Subcutaneous preadipocyte (primary cell): ENCODE measurements around the gene EGFL8. TPM values are rescaled to one million over a fixed set of nuclear protein-coding genes. Genes with fewer than 3 reads are reported as not detected.

Source experiments
- small RNA-seq: library from RNA; depleted of rRNA; stranded (forward); fragments of <200 nt; gene quantifications from one replicate; pipeline ENCODE3, GENCODE V24; 2012
- total RNA-seq: library from RNA; depleted of rRNA; stranded (reverse); fragments of >200 nt; gene quantifications from 2 replicates; pipeline ENCODE4 v1.2.3, GENCODE V29; 2012

The EGFL8 gene
- total RNA-seq, result 0.73 and 1.4 TPM in 2 replicates

DNA sequence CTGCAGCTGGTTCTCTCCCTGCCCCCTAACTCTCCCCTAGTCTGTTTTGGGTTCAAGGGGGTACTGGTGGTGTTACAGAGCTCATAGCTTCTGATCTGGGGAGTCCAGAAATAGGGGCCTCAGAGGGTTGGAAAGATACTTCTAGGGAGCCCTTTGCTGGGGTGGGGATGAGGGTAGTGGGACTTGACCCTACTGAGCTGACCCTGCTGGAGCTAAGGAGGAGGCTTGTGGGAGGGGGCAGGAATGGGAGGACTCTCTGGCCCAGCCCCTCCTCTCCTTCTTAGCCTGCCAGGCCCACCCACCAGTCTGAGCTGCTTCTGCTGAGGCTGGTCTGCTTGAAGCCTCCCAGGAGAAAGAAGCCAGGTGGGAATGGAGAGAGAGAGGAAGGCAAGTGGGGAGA is at the start of gene EGFL8:
Gene EGFL8, plus strand, starts transcription at position 301 of the 400 bp plus-strand sequence. CDS start 1,571 bp downstream, outside the sequence.

GRCh38 chr6:32127717-32128592 is 36.4 kb upstream of the EGFL8 start, which contains the start of gene ATF6B:
ATF6B (minus strand) TSS chr6:32128246; CDS start chr6:32128207, 39 bp downstream.

GRCh38 chr6:32151863-32152768 is 12.3 kb upstream of the EGFL8 start, which contains the start of gene PRRT1:
PRRT1 (minus strand) TSS chr6:32151939; CDS start chr6:32151827, 112 bp downstream.

DNA sequence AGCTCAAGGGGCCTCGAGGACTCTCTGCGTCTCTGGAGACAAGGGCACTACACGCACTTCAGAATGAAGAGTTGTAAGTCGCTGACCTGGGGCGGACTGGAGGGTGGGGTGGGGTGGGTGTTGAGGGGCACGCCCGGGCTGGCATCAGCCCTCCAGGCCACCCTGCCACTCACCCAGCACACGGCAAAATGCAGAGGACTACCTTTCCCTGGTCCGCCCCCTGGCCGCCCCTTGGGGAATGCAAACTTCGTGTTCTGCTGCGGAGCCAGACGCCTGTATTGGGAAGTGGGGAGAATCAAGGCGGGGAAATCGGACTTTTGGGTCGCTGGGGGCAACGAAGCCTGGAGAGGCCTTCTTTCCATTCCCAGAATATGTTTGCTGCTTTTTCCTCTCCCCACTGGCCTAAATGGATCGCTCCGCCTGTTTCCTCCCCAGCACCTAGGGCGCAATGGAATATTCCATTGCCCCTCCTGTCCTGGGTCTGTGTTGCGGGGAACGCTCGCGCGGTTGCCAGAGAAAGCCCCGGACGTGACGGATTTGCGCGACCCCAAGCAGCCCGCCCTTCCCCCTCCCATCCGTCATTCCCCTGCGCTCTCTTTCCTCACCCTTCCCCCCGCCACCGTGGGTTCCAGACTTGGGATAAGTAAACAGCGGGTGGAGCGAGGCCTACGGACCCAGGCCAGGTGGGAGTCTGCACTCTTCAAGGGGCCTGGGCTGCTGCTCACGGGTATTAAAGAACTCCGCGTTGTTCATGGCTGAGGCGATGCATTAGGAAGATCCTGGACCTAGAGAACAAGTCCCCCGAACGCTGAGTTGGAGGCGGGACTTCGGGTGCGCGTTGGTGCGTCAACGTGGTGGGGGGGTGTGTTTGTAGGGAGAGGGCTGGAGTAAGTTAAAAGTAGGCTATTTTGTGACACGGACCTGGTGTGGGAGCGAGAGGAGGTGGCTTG is 10.6 kb upstream of the EGFL8 start, which contains the start of gene PPT2:
Gene PPT2, plus strand, starts transcription at position 578 of the 950 bp plus-strand sequence. CDS start 454 bp downstream, outside the sequence.

GRCh38 chr6:32175711-32176475 is 11.5 kb downstream of the EGFL8 start, which contains the start of gene AGPAT1:
AGPAT1 (minus strand) TSS chr6:32176084; CDS start chr6:32171496, 4,588 bp downstream.

GRCh38 chr6:32177788-32178546 is 13.6 kb downstream of the EGFL8 start, which contains the start of gene RNF5:
RNF5 (plus strand) TSS chr6:32178405; CDS start chr6:32178512, 107 bp downstream.

GRCh38 chr6:32184084-32184640 is 19.8 kb downstream of the EGFL8 start, which contains the start of gene AGER:
AGER (minus strand) TSS chr6:32184253; CDS start chr6:32184222, 31 bp downstream.

GRCh38 chr6:32190054-32190851 is 25.9 kb downstream of the EGFL8 start, which contains the start of gene PBX2:
PBX2 (minus strand) TSS chr6:32190202; CDS start chr6:32189915, 287 bp downstream.

GRCh38 chr6:32192608-32193039 is 28.2 kb downstream of the EGFL8 start, which contains the start of gene GPSM3:
GPSM3 (minus strand) TSS chr6:32192643; CDS start chr6:32192513, 130 bp downstream.

Small RNAs within 50 kb of the gene (small RNA-seq; reads per million reads assigned to genes)
- gene AL662884.1 (not detected), gene MIR6833 (not detected)

Other genes with a start within 250 kb of the EGFL8 start
- gene C2, start 236.9 kb upstream of the EGFL8 start, total RNA-seq, result 0.59 and 2.9 TPM in 2 replicates
- 6.3 and 10.7 TPM in 2 replicates for gene CFB, start 218.5 kb upstream of the EGFL8 start, total RNA-seq
- gene NELFE, start 205.6 kb upstream of the EGFL8 start, total RNA-seq, result 97.9 and 114 TPM in 2 replicates
- 55.5 and 55.7 TPM in 2 replicates for gene SKIC2, start 205.4 kb upstream of the EGFL8 start, total RNA-seq
- gene DXO, start 192.5 kb upstream of the EGFL8 start, total RNA-seq, result 13.5 and 15.1 TPM in 2 replicates
- 1.4 and 2.6 TPM in 2 replicates for gene C4A, start 182.5 kb upstream of the EGFL8 start, total RNA-seq
- gene C4B, start 149.8 kb upstream of the EGFL8 start, total RNA-seq, result 1.4 and 1.5 TPM in 2 replicates
- under 0.01 TPM in 1 of 2 replicates, not detected in the other for gene CYP21A2, start 126.2 kb upstream of the EGFL8 start, total RNA-seq
- gene TNXB, start 55.3 kb upstream of the EGFL8 start, total RNA-seq, result 99.6 and 179 TPM in 2 replicates
- 19.5 and 23.3 TPM in 2 replicates for gene ATF6B, start 36.3 kb upstream of the EGFL8 start, total RNA-seq
- 6.6 and 7.3 TPM in 2 replicates for gene FKBPL, start 34.3 kb upstream of the EGFL8 start, total RNA-seq
- gene PRRT1, start 12.7 kb upstream of the EGFL8 start, total RNA-seq, result under 0.01 and 0.20 TPM in 2 replicates
- 9.6 and 10.6 TPM in 2 replicates for gene PPT2, start 10.5 kb upstream of the EGFL8 start, total RNA-seq
- gene AGPAT1, start 11.5 kb downstream of the EGFL8 start, total RNA-seq, result 26.5 and 29.1 TPM in 2 replicates
- gene RNF5, start 13.8 kb downstream of the EGFL8 start, total RNA-seq, result 15.1 and 18.8 TPM in 2 replicates
- gene AGER, start 19.7 kb downstream of the EGFL8 start, total RNA-seq, result 0.20 and 1.1 TPM in 2 replicates
- 21.3 and 28.7 TPM in 2 replicates for gene PBX2, start 25.6 kb downstream of the EGFL8 start, total RNA-seq
- 1.1 and 1.4 TPM in 2 replicates for gene GPSM3, start 28.0 kb downstream of the EGFL8 start, total RNA-seq
- gene NOTCH4, start 59.5 kb downstream of the EGFL8 start, total RNA-seq, result 0.59 and 0.73 TPM in 2 replicates
- not detected in 2 replicates for gene TSBP1, start 207.3 kb downstream of the EGFL8 start, total RNA-seq
- not detected in 2 replicates for gene BTNL2, start 242.6 kb downstream of the EGFL8 start, total RNA-seq